Measurements from ENCODE around the gene E2F2.
A peak's percentile ranks its signal among the peaks of the same experiment; 100 is the strongest.

The E2F2 gene

GRCh38 chr1:23562137-23562876 is 31.3 kb upstream of the E2F2 start:
- DNase-seq (ENCODE audit: low read depth) = peak; percentile 95

- no peak for DNase-seq (ENCODE audit: low read depth)
These were observed 30.7 kb upstream of the E2F2 start for GRCh38 chr1:23561813-23562100.

- no peak for DNase-seq (ENCODE audit: low read depth)
These were observed 30.2 kb upstream of the E2F2 start for GRCh38 chr1:23561076-23561812.

- no peak for DNase-seq (ENCODE audit: low read depth)
These were observed 29.1 kb upstream of the E2F2 start for GRCh38 chr1:23559985-23560741.

- DNase-seq (ENCODE audit: low read depth) = peak; percentile 94
These were observed 28.3 kb upstream of the E2F2 start, which contains the start of gene ID3 for GRCh38 chr1:23559136-23559984. Gene ID3, minus strand, starts transcription at chr1:23559501. Its CDS starts 75 bp downstream, at chr1:23559426.

GRCh38 chr1:23558872-23559135 is 27.8 kb upstream of the E2F2 start:
- DNase-seq (ENCODE audit: low read depth) = no peak

- no peak for DNase-seq (ENCODE audit: low read depth)
These were observed 27.3 kb upstream of the E2F2 start for GRCh38 chr1:23558140-23558871.

- DNase-seq (ENCODE audit: low read depth) = no peak
These were observed 26.6 kb upstream of the E2F2 start for GRCh38 chr1:23557471-23558124.

GRCh38 chr1:23556635-23557470 is 25.8 kb upstream of the E2F2 start:
- no peak for DNase-seq (ENCODE audit: low read depth)

GRCh38 chr1:23555986-23556634 is 25.1 kb upstream of the E2F2 start:
- DNase-seq (ENCODE audit: low read depth) = no peak

- no peak for DNase-seq (ENCODE audit: low read depth)
These were observed 24.4 kb upstream of the E2F2 start for GRCh38 chr1:23555270-23555985.

- DNase-seq (ENCODE audit: low read depth) = peak; percentile 56
These were observed 23.6 kb upstream of the E2F2 start for GRCh38 chr1:23554481-23555269.

GRCh38 chr1:23554127-23554480 is 23.1 kb upstream of the E2F2 start:
- no peak for DNase-seq (ENCODE audit: low read depth)

GRCh38 chr1:23553231-23554126 is 22.4 kb upstream of the E2F2 start:
- DNase-seq (ENCODE audit: low read depth) = no peak

GRCh38 chr1:23551849-23552248 is 20.8 kb upstream of the E2F2 start:
- no peak for DNase-seq (ENCODE audit: low read depth)

GRCh38 chr1:23548704-23549143 is 17.7 kb upstream of the E2F2 start:
- DNase-seq (ENCODE audit: low read depth) = no peak

All from fibroblast of the conjunctiva (primary cell).